Neural progenitor cell (in vitro differentiated cells): ENCODE measurements around the gene FCF1. TPM values are rescaled to one million over a fixed set of nuclear protein-coding genes. Genes with fewer than 3 reads are reported as not detected.

Source experiments
- DNase-seq: peaks from one replicate; pipeline ENCODE4 v3.0.0-alpha.2; 2016; ENCODE audit warnings: low spot score
- H2AFZ ChIP-seq: fragments of 200-600 bp; sonication (generic); replicated peaks from 2 replicates; pipeline ENCODE4 v1.6.1; 2016; ENCODE audit warnings: antibody characterized with exemption
- H3F3A ChIP-seq: fragments of 200-600 bp; sonication (generic); 2 replicates; pipeline ENCODE4 v1.6.1; 2016; ENCODE audit warnings: antibody characterized with exemption, low read depth
- H3K27ac ChIP-seq: fragments of 200-600 bp; sonication (generic); 2 replicates; pipeline ENCODE4 v1.5.1; 2016; ENCODE audit warnings: mild to moderate bottlenecking
- H3K27me3 ChIP-seq: fragments of 200-600 bp; sonication (generic); 2 replicates; pipeline ENCODE4 v1.6.1; 2016; ENCODE audit warnings: mild to moderate bottlenecking, moderate library complexity
- H3K36me3 ChIP-seq: fragments of 200-600 bp; sonication (generic); 2 replicates; pipeline ENCODE4 v1.5.1; 2016
- H3K4me1 ChIP-seq: fragments of 200-600 bp; sonication (generic); 2 replicates; pipeline ENCODE4 v1.6.1; 2016; ENCODE audit warnings: mixed run types
- H3K4me2 ChIP-seq: fragments of 200-600 bp; sonication (generic); 2 replicates; pipeline ENCODE4 v1.6.1; 2016
- H3K4me3 ChIP-seq: fragments of 200-600 bp; sonication (generic); 2 replicates; pipeline ENCODE4 v1.5.1; 2016
- H3K79me2 ChIP-seq: fragments of 200-600 bp; sonication (generic); 2 replicates; pipeline ENCODE4 v1.6.1; 2016; ENCODE audit warnings: low read depth
- H3K9ac ChIP-seq: fragments of 200-600 bp; sonication (generic); 2 replicates; pipeline ENCODE4 v1.6.1; 2016
- H3K9me3 ChIP-seq: fragments of 200-600 bp; sonication (generic); 2 replicates; pipeline ENCODE4 v1.5.1; 2016; ENCODE audit warnings: low read depth
- H4K20me1 ChIP-seq: fragments of 200-600 bp; sonication (generic); 2 replicates; pipeline ENCODE4 v1.6.1; 2016; ENCODE audit warnings: low read depth
- H3K27ac Mint-ChIP-seq: 3 replicates; pipeline ENCODE4 v1.8.0; 2021; ENCODE audit warnings: mixed read lengths
- H3K27me3 Mint-ChIP-seq: 2 replicates; pipeline ENCODE4 v1.8.0; 2022; ENCODE audit warnings: low read depth, mild to moderate bottlenecking, inconsistent platforms, moderate library complexity, mixed read lengths; ENCODE audit not compliant: insufficient read depth
- H3K36me3 Mint-ChIP-seq: 3 replicates; pipeline ENCODE4 v1.8.0; 2021; ENCODE audit warnings: mixed read lengths
- H3K4me1 Mint-ChIP-seq: 3 replicates; pipeline ENCODE4 v1.8.0; 2021; ENCODE audit warnings: mixed read lengths
- H3K4me3 Mint-ChIP-seq: 3 replicates; pipeline ENCODE4 v1.8.0; 2021; ENCODE audit warnings: mild to moderate bottlenecking, moderate library complexity, mixed read lengths
- H3K9me3 Mint-ChIP-seq: 3 replicates; pipeline ENCODE4 v1.8.0; 2020; ENCODE audit warnings: mixed read lengths
- CTCF ChIP-seq: fragments of 200-600 bp; sonication (generic); IDR thresholded peaks from 2 replicates; pipeline ENCODE4 v1.5.1; 2017; ENCODE audit warnings: antibody characterized with exemption, mild to moderate bottlenecking
- EZH2 ChIP-seq: fragments of 200-600 bp; sonication (generic); IDR thresholded peaks from 2 replicates; pipeline ENCODE4 v1.6.1; 2017; ENCODE audit warnings: antibody characterized with exemption, mild to moderate bottlenecking, moderate library complexity
- EZH2phosphoT487 ChIP-seq: fragments of 200-600 bp; sonication (generic); IDR thresholded peaks from 2 replicates; pipeline ENCODE4 v1.6.1; 2017; ENCODE audit warnings: antibody characterized with exemption
- total RNA-seq: library from RNA; depleted of rRNA; stranded (reverse); fragments of >200 nt; gene quantifications from 2 replicates; pipeline ENCODE4 v1.2.3, GENCODE V29; 2015; ENCODE audit warnings: low replicate concordance

FCF1 gene
- total RNA-seq, 1 donor from 2014 or later: 96.1 TPM

- no peaks in the 10 kb centered on the region for H3K27me3 ChIP-seq
- no peak for DNase-seq
- Mint-ChIP-seq H3K4me1 (no peaks in the 10 kb centered on the region), H3K27ac (no peak overlapping the region), H3K27me3 (peaks cover 5% of the 10 kb centered on the region), H3K4me3 (no peak overlapping the region), H3K9me3 (no peaks in the 10 kb centered on the region), H3K36me3 (peaks cover 10% of the 10 kb centered on the region)
- H3K4me2 ChIP-seq: no peak overlapping the region
- H3K36me3 ChIP-seq: no peaks in the 10 kb centered on the region
- H3K4me1 ChIP-seq: no peaks in the 10 kb centered on the region
- H3F3A ChIP-seq: no peaks in the 10 kb centered on the region
- no peak overlapping the region for H3K27ac ChIP-seq
- H2AFZ ChIP-seq: no peak overlapping the region
- H3K9me3 ChIP-seq: no peaks in the 10 kb centered on the region
- no peaks in the 10 kb centered on the region for H4K20me1 ChIP-seq
- TF ChIP-seq CTCF (no peak), EZH2phosphoT487 (no peak)
- H3K4me3 ChIP-seq: no peak overlapping the region
- peak overlapping the region; percentile 27 for H3K9ac ChIP-seq
- H3K79me2 ChIP-seq: no peaks in the 10 kb centered on the region
These were observed 37.7 kb upstream of the FCF1 start for GRCh38 chr14:74675219-74675618.

- no peak overlapping the region for H3K27ac Mint-ChIP-seq
- TF ChIP-seq EZH2phosphoT487: no peak
- no peak for TF ChIP-seq CTCF
- no peak for TF ChIP-seq EZH2
- H3K9me3 Mint-ChIP-seq: no peaks in the 10 kb centered on the region
- H3K4me3 Mint-ChIP-seq: no peak overlapping the region
- no peaks in the 10 kb centered on the region for H3K4me1 Mint-ChIP-seq
- Histone ChIP-seq H3K9me3 (no peaks in the 10 kb centered on the region), H4K20me1 (no peaks in the 10 kb centered on the region), H2AFZ (no peak overlapping the region), H3K36me3 (no peaks in the 10 kb centered on the region), H3K79me2 (no peaks in the 10 kb centered on the region), H3K4me1 (no peaks in the 10 kb centered on the region), H3F3A (no peaks in the 10 kb centered on the region), H3K9ac (peak overlapping the region; percentile 12), H3K27me3 (no peaks in the 10 kb centered on the region), H3K4me3 (no peak overlapping the region), H3K4me2 (no peak overlapping the region), H3K27ac (no peak overlapping the region)
- peaks cover 3% of the 10 kb centered on the region for H3K27me3 Mint-ChIP-seq
- no peak for DNase-seq
- peaks cover 2% of the 10 kb centered on the region for H3K36me3 Mint-ChIP-seq
These were observed 30.6 kb upstream of the FCF1 start for GRCh38 chr14:74682169-74682952.

DNA sequence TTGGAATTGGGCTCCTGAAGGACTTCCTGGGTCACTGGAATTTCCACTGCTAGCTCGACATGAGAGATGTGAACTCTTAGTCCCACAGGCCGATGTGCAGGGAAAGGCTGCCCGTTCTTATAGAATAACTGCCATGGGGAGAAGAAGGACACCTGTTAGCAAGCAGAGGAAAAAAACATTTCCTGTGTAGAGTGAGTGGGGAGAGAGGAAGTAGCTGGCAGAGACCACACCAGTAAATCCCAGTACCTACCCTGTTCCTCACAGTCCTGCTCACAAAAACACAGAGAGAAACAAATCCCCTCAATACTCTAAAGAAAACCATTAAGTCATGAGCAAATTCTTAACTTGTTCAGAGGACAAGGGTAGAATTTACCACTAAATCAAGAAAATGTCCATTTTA is 29.5 kb upstream of the FCF1 start:
- no peaks in the 10 kb centered on the region for H4K20me1 ChIP-seq
- H3K4me1 ChIP-seq: no peaks in the 10 kb centered on the region
- Mint-ChIP-seq H3K36me3 (peaks cover 3% of the 10 kb centered on the region), H3K27me3 (no peaks in the 10 kb centered on the region), H3K27ac (no peak overlapping the region), H3K4me3 (no peak overlapping the region), H3K9me3 (no peaks in the 10 kb centered on the region), H3K4me1 (no peaks in the 10 kb centered on the region)
- H3K9ac ChIP-seq: no peak overlapping the region
- no peaks in the 10 kb centered on the region for H3K79me2 ChIP-seq
- no peaks in the 10 kb centered on the region for H3K9me3 ChIP-seq
- H3K27ac ChIP-seq: no peak overlapping the region
- H3K36me3 ChIP-seq: no peaks in the 10 kb centered on the region
- TF ChIP-seq EZH2 (no peak), EZH2phosphoT487 (no peak), CTCF (no peak)
- no peak overlapping the region for H3K4me3 ChIP-seq
- H3F3A ChIP-seq: no peaks in the 10 kb centered on the region
- H3K4me2 ChIP-seq: no peak overlapping the region
- no peaks in the 10 kb centered on the region for H3K27me3 ChIP-seq
- DNase-seq: no peak
- no peak overlapping the region for H2AFZ ChIP-seq
